Epithelial cell of esophagus (primary cell): ENCODE measurements around the gene PDE2A.

Source experiments
- DNase-seq: peaks from one replicate; pipeline ENCODE4 v3.0.0; 2010; ENCODE audit warnings: low read depth
- H3K4me3 ChIP-seq: 2 replicates; pipeline ENCODE4 v1.5.1; 2011; ENCODE audit warnings: mild to moderate bottlenecking, low read length, control low read depth
- TF ChIP-seq, protein P1 (sequence below): IDR thresholded peaks from 2 replicates; pipeline ENCODE4 v1.5.1; 2011; ENCODE audit warnings: low read depth, mild to moderate bottlenecking, low read length, control low read depth, inconsistent platforms; ENCODE audit not compliant: insufficient read depth; ENCODE audit errors: missing control alignments

The PDE2A gene

DNA sequence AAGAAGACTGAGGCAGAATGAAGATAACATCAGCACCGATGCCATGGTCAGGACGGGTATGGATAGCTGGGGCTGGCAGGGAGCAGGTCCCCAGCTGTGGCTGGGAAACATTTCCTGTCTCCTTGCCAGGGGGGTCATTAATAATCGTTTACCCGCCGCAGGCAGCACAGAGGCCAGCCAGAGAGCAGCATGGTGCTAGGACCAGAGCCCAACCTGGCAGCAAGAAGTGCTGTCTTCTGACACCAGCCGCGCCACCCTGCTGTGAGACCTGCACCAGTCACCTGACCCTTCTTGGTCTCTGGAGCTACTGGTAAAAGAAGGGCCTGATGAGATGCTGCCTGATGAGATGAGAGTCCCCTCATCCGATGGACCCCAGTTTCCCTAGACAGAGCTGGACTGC lies 36.3 kb downstream of the PDE2A start:
- TF ChIP-seq, protein P1, sequence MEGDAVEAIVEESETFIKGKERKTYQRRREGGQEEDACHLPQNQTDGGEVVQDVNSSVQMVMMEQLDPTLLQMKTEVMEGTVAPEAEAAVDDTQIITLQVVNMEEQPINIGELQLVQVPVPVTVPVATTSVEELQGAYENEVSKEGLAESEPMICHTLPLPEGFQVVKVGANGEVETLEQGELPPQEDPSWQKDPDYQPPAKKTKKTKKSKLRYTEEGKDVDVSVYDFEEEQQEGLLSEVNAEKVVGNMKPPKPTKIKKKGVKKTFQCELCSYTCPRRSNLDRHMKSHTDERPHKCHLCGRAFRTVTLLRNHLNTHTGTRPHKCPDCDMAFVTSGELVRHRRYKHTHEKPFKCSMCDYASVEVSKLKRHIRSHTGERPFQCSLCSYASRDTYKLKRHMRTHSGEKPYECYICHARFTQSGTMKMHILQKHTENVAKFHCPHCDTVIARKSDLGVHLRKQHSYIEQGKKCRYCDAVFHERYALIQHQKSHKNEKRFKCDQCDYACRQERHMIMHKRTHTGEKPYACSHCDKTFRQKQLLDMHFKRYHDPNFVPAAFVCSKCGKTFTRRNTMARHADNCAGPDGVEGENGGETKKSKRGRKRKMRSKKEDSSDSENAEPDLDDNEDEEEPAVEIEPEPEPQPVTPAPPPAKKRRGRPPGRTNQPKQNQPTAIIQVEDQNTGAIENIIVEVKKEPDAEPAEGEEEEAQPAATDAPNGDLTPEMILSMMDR: no peak
- no peak overlapping the region for H3K4me3 ChIP-seq
- DNase-seq: no peak

- TF ChIP-seq, protein P1: no peak
- H3K4me3 ChIP-seq: no peak overlapping the region
- no peak for DNase-seq
Observed at GRCh38 chr11:72637198-72637597, 37.0 kb downstream of the PDE2A start.

- TF ChIP-seq, protein P1: no peak
- no peak overlapping the region for H3K4me3 ChIP-seq
- no peak for DNase-seq
Observed at GRCh38 chr11:72636376-72636775, 37.8 kb downstream of the PDE2A start.

- TF ChIP-seq, protein P1: no peak
- DNase-seq: no peak
- no peak overlapping the region for H3K4me3 ChIP-seq
Observed at GRCh38 chr11:72635933-72636332, 38.3 kb downstream of the PDE2A start.

DNA sequence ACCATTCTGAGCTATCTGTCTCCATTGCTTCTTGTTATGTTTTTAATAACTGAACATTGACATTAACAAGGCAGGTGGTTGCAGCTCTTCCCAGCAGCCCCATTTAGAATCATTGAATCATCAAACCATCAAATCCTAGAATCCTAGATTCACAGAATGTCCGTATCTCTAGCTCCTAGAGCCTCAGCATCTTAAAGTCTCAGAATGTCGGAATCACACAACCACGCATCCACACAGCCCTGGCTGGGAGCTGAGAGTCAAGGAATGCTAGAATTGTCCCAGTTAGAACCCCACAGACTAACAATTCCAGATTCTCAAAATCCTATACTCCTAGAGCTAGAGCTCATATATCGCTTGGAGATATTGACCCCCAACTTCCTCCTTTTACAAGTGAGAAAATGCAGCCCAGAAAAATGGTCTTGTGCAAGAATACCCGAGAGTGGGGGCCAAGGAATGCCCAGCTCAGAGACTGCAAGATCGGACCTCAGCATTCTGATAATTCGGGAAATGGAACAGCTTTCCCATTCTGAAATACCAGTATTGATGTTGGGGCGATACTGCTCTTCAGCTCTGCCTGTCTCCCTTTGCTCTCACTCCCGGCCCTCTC lies 38.8 kb downstream of the PDE2A start:
- no peak for DNase-seq
- TF ChIP-seq, protein P1: no peak
- H3K4me3 ChIP-seq: no peak overlapping the region

DNA sequence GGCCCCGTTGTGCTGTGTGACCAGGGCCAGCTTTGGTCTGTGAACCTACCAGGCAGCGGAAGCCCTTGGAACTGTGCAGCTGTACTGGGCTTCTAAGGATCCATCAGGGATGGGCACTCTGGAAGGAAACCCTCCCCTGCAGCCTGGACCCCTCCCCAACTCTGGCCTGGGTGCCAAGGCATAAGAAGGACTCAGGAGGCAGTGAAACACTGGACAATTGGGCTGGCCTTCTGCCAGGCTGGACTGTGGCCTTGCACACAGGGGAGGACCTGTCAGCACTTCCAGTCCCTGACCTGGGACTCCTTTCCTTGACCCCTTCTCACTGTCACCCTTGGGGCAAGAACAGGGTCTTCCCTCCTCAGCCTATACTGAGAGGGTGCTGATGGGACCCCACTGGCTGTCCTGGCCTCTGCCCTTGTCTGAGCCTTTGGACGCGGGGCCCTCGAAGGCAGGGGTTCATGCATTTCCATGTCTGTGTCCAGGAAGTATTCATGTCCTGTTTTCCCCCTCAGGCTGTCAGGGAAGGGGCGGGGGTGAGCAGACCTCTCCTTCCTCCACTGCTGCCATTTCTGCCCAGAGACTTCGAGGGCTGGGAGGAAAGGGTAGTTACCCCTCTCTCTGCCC lies 39.6 kb downstream of the PDE2A start:
- H3K4me3 ChIP-seq: no peak overlapping the region
- TF ChIP-seq, protein P1: no peak
- DNase-seq: no peak

DNA sequence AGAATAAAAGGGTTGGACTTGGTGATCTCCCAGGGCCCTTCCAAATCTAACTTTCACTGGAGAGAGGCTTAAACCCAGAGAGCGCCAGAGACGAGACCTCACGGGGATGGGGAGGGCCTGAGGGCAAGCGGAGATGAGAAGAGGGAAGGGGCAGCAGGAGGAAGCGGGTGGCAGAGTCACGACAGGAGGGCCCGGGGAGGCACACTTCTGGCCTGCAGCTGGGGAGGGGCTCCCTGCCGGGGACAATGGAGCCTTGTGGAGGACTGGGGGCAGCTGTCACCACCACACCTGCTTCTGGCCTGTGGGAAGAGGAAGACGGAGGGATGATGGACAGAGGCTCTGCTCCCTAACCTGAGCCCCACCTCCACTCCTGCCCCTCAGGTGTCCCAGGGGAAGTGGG lies 40.2 kb downstream of the PDE2A start:
- TF ChIP-seq, protein P1: no peak
- DNase-seq: no peak
- H3K4me3 ChIP-seq: no peak overlapping the region
